ENCODE results near the gene RRM1. TPM values are rescaled to one million over a fixed set of nuclear protein-coding genes. Genes with fewer than 3 reads are reported as not detected.
A peak's percentile ranks its signal among the peaks of the same experiment; 100 is the strongest.
"Not testable (repeated sequence)": the region's sequence is repeated elsewhere in the genome, so short reads cannot be mapped to it uniquely, and the experiment has no call there.

RRM1 gene
- total RNA-seq, 1 donor: 65.1 TPM

- peak overlapping the region; percentile 31 for H3K4me3 ChIP-seq (ENCODE audit: insufficient read depth, low read length)
- peak overlapping the region; percentile 89 for H3K27ac ChIP-seq (ENCODE audit: low read depth, low read length)
- peaks cover 14% of the 10 kb centered on the region for H3K79me2 ChIP-seq (ENCODE audit: insufficient read depth, low read length)
These were observed 23.5 kb downstream of the RRM1 start for GRCh38 chr11:4118107-4118506.

GRCh38 chr11:4123218-4123617 lies 28.6 kb downstream of the RRM1 start:
- H3K27ac ChIP-seq (ENCODE audit: low read depth, low read length): no peak overlapping the region
- no peaks in the 10 kb centered on the region for H3K27me3 ChIP-seq (ENCODE audit: insufficient read depth, low read length)
- TF ChIP-seq CTCF (IDR thresholded peaks at IDR 0.05; ENCODE audit: extremely low read depth, low read depth, low read length): no peak
- H3K4me3 ChIP-seq (ENCODE audit: insufficient read depth, low read length): no peak overlapping the region
- peaks cover 9% of the 10 kb centered on the region for H3K4me1 ChIP-seq (ENCODE audit: insufficient read depth, low read length)
- no peaks in the 10 kb centered on the region for H3K9me3 ChIP-seq (ENCODE audit: low read depth, low read length)
- peaks cover 14% of the 10 kb centered on the region for H3K79me2 ChIP-seq (ENCODE audit: insufficient read depth, low read length)
- H4K20me1 ChIP-seq (ENCODE audit: insufficient read depth, low read length): no peaks in the 10 kb centered on the region
- peaks cover 49% of the 10 kb centered on the region for H3K36me3 ChIP-seq (ENCODE audit: insufficient read depth, low read length)
- no peak for DNase-seq (ENCODE audit: insufficient read length, low spot score, missing footprints)
- no peak overlapping the region for H3K4me2 ChIP-seq (ENCODE audit: insufficient read depth, low read length)
- no peak overlapping the region for H2AFZ ChIP-seq (ENCODE audit: low read length)

More at GRCh38 chr11:4118107-4118506, 23.5 kb downstream of the RRM1 start:
- Histone ChIP-seq H2AFZ (ENCODE audit: low read length) (peak overlapping the region; percentile 45), H3K27me3 (ENCODE audit: insufficient read depth, low read length) (no peaks in the 10 kb centered on the region), H4K20me1 (ENCODE audit: insufficient read depth, low read length) (no peaks in the 10 kb centered on the region), H3K36me3 (ENCODE audit: insufficient read depth, low read length) (peaks cover 29% of the 10 kb centered on the region), H3K4me2 (ENCODE audit: insufficient read depth, low read length) (peak overlapping the region; percentile 76), H3K4me1 (ENCODE audit: insufficient read depth, low read length) (peaks cover 21% of the 10 kb centered on the region), H3K9me3 (ENCODE audit: low read depth, low read length) (no peaks in the 10 kb centered on the region)
- TF ChIP-seq CTCF (IDR thresholded peaks at IDR 0.05; ENCODE audit: extremely low read depth, low read depth, low read length): no peak
- peak; percentile 45 for DNase-seq (ENCODE audit: insufficient read length, low spot score, missing footprints)

GRCh38 chr11:4125141-4125540 lies 30.5 kb downstream of the RRM1 start:
- H3K4me1 ChIP-seq (ENCODE audit: insufficient read depth, low read length): no peaks in the 10 kb centered on the region
- no peak overlapping the region for H3K4me3 ChIP-seq (ENCODE audit: insufficient read depth, low read length)
- H4K20me1 ChIP-seq (ENCODE audit: insufficient read depth, low read length): no peaks in the 10 kb centered on the region
- no peak overlapping the region for H2AFZ ChIP-seq (ENCODE audit: low read length)
- no peaks in the 10 kb centered on the region for H3K9me3 ChIP-seq (ENCODE audit: low read depth, low read length)
- peaks cover 43% of the 10 kb centered on the region for H3K36me3 ChIP-seq (ENCODE audit: insufficient read depth, low read length)
- no peaks in the 10 kb centered on the region for H3K27me3 ChIP-seq (ENCODE audit: insufficient read depth, low read length)
- peak overlapping the region; percentile 14 for H3K27ac ChIP-seq (ENCODE audit: low read depth, low read length)
- no peak overlapping the region for H3K4me2 ChIP-seq (ENCODE audit: insufficient read depth, low read length)
- no peak for DNase-seq (ENCODE audit: insufficient read length, low spot score, missing footprints)
- no peak for TF ChIP-seq CTCF (IDR thresholded peaks at IDR 0.05; ENCODE audit: extremely low read depth, low read depth, low read length)
- peaks cover 4% of the 10 kb centered on the region for H3K79me2 ChIP-seq (ENCODE audit: insufficient read depth, low read length)

GRCh38 chr11:4127357-4127756 lies 32.8 kb downstream of the RRM1 start:
- Histone ChIP-seq H3K36me3 (ENCODE audit: insufficient read depth, low read length) (peaks cover 24% of the 10 kb centered on the region), H4K20me1 (ENCODE audit: insufficient read depth, low read length) (no peaks in the 10 kb centered on the region), H2AFZ (ENCODE audit: low read length) (no peak overlapping the region), H3K9me3 (ENCODE audit: low read depth, low read length) (no peaks in the 10 kb centered on the region), H3K4me1 (ENCODE audit: insufficient read depth, low read length) (no peaks in the 10 kb centered on the region), H3K4me2 (ENCODE audit: insufficient read depth, low read length) (no peak overlapping the region), H3K79me2 (ENCODE audit: insufficient read depth, low read length) (no peaks in the 10 kb centered on the region), H3K27ac (ENCODE audit: low read depth, low read length) (no peak overlapping the region), H3K4me3 (ENCODE audit: insufficient read depth, low read length) (no peak overlapping the region), H3K27me3 (ENCODE audit: insufficient read depth, low read length) (no peaks in the 10 kb centered on the region)
- no peak for TF ChIP-seq CTCF (IDR thresholded peaks at IDR 0.05; ENCODE audit: extremely low read depth, low read depth, low read length)
- no peak for DNase-seq (ENCODE audit: insufficient read length, low spot score, missing footprints)

- not testable (repeated sequence) for H3K4me1 ChIP-seq (ENCODE audit: insufficient read depth, low read length); H3K79me2 ChIP-seq (ENCODE audit: insufficient read depth, low read length); H3K27ac ChIP-seq (ENCODE audit: low read depth, low read length); H2AFZ ChIP-seq (ENCODE audit: low read length); DNase-seq (ENCODE audit: insufficient read length, low spot score, missing footprints); H3K4me3 ChIP-seq (ENCODE audit: insufficient read depth, low read length); H3K4me2 ChIP-seq (ENCODE audit: insufficient read depth, low read length); H3K27me3 ChIP-seq (ENCODE audit: insufficient read depth, low read length); H3K9me3 ChIP-seq (ENCODE audit: low read depth, low read length); H4K20me1 ChIP-seq (ENCODE audit: insufficient read depth, low read length)
- H3K36me3 ChIP-seq (ENCODE audit: insufficient read depth, low read length): peaks cover 19% of the 10 kb centered on the region
These were observed 35.6 kb downstream of the RRM1 start for GRCh38 chr11:4130219-4130618.
